NCI-H2196 treated with DMSO at 0.1 percent for 48 hours (cell line): ENCODE measurements around the gene CDKN2AIP.
A peak's percentile ranks its signal among the peaks of the same experiment; 100 is the strongest.

ENCODE experiments used
- DNase-seq: peaks from one replicate; lab custom pipeline; 2025; ENCODE audit not compliant: unreplicated experiment; lab: John Stamatoyannopoulos, UW

Gene CDKN2AIP, protein sequence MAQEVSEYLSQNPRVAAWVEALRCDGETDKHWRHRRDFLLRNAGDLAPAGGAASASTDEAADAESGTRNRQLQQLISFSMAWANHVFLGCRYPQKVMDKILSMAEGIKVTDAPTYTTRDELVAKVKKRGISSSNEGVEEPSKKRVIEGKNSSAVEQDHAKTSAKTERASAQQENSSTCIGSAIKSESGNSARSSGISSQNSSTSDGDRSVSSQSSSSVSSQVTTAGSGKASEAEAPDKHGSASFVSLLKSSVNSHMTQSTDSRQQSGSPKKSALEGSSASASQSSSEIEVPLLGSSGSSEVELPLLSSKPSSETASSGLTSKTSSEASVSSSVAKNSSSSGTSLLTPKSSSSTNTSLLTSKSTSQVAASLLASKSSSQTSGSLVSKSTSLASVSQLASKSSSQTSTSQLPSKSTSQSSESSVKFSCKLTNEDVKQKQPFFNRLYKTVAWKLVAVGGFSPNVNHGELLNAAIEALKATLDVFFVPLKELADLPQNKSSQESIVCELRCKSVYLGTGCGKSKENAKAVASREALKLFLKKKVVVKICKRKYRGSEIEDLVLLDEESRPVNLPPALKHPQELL

DNA sequence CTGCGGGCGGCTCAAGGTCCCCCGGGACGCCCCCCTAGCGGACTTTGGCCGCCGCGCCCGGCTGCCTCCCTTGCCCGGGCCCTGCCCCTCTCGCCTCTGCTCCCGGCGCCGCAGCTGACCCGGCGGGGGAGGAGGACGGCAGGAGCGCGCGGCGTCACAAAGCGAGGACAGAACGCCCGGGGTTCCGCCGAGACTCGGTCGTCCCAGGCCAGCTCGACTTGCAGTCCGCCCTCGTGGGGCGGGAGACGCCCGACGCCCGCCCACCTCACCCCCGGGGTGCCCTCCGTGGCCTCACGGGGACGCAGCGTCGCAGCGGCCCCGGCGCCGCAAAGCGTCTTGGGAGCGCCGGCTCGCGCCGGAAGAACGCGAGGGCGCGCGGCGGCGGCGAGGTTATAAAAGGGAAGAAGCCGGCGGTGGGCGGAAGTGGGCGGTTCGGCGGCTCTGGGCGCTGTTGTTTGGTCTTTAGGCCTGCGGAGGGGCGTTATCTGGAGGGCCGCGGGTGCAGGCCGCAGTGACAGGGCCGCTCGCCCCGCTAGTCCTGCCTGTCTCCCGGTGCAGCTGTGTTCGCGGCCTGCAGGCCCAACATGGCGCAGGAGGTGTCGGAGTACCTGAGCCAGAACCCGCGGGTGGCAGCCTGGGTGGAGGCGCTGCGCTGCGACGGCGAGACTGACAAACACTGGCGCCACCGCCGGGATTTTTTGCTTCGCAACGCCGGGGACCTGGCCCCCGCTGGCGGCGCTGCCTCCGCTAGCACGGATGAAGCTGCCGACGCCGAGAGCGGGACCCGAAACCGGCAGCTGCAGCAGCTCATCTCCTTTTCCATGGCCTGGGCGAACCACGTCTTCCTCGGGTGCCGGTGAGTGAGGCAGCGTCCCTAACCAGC is at the start of gene CDKN2AIP:
TSS of gene CDKN2AIP (plus strand) at position 423 of the 883 bp plus-strand sequence. CDS start at position 585, 162 bp downstream.
- peak; percentile 52 for DNase-seq

DNA sequence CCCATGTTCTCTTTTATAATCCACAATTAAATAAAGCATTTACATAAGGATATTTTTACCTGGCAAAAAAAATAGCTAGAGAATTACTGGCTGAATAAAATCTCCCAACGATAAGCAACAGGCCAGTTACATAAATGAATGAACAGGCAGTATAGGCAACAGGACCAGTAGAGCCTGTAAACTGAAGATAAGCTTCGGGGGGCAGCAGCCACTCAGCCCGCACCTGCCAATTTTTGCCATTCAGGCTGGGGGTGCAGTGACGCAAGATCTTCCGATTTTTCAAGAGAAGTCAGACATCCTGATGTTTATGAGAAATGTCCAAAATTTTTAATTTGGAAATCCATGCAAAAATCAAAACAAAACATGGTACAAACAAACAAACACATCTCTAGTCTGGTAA is 49.0 kb upstream of the CDKN2AIP start:
- DNase-seq: no peak

DNA sequence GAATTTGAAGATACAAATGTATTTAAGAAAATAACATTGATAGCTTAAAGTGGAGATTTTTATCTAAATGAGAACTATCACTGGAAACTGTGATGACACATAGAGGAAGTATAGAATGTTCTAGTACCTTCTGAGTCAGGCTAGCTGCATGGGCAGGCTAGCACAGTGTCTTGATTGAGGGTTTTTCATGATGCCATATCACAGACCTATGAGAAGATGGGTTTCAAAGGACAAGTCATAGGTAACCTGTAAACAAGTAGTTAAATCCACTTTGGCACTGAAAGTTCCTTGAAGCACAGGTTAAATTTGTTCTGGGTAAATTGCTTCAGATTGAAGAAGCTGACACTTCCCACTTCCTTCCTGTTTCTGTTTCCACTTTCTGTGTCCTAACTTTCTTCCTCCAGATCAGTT is 48.2 kb upstream of the CDKN2AIP start:
- DNase-seq: no peak

DNA sequence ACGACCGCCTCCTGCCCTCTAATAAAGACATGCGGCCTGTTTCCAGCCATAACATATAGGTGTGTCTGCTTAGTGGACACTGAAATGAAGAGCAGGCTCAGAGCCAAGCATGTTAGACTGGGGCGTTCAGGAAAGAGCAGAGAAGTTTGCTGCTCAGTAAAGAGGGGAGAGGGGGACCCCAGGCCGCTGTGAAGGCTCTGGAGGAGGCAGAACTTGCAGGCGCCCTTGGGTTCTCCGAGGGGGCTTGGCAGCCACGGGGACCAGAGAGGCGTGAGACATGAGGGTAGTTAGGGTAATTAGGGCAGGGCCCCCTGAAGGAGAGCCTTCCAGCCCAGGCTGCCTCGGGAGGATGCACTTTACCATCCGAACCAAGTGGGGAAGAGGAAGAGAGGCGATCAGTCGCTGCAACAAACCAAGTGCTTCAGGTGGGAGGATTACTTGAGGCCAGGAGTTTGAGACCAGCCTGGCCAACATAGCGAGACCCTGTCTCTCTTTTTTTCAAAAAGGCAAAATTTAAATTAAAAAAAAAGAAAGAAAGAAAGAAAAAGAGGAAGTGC is 46.6 kb upstream of the CDKN2AIP start:
- DNase-seq: no peak

DNA sequence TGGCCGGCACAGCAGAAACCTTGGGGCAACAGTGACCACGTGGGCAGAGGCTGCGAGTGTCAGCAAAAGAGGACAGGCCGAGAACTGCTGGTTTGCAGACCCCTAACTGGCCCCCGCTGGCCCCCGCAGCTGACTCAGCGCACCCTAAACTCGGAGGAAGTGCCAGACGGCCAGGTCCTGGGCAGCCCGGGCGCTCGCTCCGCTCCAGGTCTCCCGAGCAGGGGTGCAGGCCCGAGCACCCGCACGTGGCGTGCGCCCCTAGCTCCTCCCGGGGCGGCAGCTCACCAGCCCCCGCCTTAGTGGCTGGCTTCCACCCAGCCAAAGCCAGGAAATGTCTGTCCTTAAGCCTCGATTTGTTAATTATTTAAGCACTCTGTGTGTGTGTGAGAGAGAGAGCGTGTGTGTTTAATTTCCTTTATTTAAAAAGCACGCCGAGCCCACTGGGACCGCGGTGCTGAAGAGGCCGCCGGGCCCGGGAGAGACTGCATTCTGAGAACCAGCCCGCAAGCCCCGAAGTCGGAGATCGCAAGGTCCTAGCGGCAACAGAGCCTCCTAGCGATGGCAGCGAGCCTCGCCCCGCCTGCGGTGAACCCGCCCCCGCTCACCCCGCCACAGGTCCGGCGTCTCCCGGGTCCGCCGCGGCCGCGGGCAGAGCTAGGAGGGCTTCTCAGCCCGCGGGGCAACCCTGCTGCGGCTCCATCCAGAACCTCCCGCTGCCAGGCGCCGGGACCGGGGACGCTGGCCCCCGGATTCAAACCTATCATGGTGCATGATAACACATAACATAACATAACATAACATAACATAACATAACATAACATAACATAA is 45.9 kb upstream of the CDKN2AIP start:
- peak; percentile 21 for DNase-seq

DNA sequence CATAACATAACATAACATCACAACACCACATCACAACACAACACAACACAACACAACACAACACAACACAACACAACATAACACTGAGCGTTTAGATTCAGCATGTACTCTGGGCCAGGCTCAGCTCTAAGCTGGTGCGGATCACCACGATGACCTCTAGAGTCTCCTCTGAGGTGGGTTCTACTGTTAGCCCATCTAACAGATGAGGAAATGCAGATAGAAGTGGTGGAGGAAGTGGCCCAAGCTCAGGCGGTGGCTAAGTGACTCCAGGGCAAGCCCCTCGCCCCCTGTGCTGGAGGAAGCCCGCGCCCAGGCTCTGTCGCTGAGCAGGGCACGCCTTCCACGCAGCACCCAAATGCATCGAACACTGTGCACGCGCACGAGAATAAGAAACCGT is 45.3 kb upstream of the CDKN2AIP start:
- no peak for DNase-seq

DNA sequence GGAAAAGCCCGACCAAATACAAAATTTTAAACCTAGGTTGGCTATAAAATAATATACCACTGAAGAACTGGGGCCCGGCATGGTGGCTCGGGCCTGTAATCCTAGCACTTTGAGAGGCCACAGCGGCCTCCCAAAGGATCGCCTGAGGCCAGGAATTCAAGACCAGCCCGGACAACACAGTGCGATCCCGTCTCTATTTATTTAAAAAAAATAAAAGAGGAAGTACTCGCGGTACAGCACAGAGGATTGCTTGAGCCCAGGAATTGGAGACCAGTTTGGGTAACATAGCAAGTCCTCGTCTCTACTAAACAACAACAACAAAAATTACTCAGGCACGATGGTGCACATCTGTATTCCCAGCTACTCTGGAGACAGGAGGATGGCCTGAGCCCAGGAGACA is 44.8 kb upstream of the CDKN2AIP start:
- DNase-seq: no peak

DNA sequence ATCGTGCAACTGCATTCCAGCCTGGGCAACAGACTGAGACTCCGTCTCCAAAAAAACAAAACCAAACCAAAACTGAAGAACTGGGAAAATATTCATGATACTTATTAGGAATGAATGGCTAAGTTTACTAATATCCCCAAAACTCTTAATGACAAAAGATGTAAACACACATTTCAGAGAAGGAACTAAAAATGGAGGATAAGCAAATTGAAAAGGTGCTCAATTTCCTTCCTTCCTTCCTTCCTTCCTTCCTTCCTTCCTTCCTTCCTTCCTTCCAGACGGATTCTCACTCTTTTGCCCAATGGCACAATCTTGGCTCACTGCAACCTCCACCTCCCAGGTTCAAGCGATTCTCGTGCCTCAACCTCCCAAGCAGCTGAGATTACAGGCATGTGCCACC is 44.4 kb upstream of the CDKN2AIP start:
- no peak for DNase-seq

DNA sequence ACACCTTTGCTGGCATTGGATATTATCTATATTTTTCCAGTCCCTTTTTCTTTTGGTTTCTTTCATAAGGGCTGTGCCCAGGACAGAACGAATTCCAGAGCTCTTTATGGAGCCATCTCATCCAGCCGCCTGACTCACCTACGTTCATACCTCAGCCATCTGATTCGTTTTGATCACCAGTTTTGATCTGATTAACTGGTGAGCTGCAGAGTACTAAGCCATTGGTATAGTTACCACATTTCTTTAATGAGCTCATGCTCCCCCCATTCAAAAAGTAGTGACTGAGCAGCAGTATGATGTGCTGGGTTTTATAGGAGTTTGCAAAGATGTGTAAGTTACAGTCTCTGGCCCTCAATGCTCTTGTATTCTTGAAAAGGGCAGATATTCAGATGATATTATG is 43.0 kb upstream of the CDKN2AIP start:
- DNase-seq: no peak

DNA sequence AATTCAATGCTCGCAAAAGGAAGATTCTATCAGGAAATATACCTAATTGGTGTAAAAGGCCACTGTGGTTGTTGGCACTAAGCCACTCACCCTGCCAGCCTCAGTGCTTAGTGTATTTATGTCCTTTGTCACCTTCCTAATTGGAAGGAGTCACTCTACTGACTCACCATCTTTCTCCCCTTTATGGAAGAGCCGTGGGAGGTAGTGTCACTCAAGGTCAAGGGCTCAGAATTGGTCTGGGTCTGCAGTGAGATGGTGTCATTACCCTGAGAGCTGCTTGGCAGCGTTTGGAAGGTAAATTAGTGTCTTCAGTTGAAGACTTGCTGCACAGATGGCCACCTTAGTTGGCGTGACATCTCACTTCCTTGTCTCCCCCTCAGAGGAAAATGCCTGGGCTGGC is 41.7 kb upstream of the CDKN2AIP start:
- DNase-seq: no peak

DNA sequence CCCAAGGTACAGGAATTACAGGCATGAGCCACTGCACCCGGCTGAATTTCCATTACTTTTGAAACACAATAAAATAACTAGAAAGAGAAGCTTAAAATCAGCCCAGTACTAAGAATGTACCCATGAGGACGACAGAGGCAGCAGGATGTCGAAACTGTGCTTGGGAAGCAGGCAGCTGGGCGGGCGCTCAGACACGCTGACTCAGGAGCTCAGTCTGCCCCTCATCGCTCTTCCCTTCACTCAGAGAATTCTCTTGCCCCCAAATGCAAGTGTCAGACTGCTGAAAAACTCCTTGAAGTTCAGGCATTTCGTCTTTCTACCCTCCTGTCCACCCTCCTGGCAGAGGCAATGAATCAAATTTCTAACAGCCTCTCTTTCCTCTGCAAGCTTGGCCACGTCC is 41.0 kb upstream of the CDKN2AIP start:
- DNase-seq: no peak

DNA sequence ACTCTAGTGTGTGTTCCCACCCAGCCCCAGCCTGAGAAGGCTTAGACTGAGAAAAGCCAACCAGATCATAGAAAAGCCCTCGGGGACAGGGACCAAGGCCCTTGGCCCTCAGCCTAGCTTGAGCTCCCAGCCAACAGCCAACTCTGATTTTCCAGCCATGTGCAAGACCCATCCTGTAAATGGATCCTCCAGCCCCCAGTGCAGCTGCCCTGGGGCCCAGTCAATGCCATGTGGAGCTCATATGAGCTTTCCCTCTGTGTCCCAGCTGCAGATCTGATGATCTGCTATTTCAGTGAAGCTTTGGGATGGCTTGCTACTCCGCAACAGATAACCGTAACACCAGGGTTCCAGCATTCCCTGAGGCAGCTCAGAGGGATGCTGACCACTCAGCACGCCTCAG is 40.5 kb upstream of the CDKN2AIP start:
- no peak for DNase-seq

DNA sequence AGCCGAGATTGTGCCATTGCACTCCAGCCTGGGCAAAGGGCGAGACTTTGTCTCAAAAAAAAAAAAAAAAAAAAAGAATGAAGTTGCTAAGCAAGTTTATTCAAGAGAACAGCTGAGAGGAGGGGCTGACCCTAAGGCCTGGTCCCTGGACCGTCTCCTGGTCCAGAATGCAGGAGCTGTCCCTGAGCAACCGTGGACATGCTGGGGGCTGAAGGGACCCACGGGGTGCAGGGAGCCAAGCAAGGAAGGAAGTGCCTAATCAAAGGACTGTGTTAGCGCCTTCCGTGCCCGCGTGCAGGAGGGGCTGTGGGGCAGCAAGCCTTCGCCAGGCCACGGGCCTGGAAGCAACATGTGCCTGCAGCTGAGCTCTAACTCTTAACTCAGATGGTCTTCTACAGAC is 39.1 kb upstream of the CDKN2AIP start:
- no peak for DNase-seq

DNA sequence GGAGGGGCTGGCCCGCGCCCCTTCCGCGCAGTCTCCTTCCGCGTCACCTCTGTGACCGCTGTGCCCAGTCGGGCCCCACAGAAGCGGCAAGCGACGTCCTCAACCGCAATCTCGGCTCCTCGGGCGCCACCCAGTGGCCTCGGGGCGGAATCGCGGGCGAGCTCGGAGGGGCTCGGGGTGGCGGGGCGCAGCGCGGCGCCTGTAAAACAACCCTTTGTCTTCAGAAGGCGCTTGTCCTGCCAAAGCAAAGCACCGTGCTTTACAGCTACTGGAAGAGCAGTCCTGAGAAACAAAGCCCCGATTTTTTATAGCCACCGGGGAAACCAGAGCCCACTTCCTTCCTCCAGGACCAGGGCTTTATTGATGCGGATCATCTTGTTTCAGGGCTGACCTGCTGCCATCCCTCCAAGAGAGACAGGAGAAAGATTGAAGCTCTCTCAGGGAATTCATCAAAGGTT is 37.3 kb upstream of the CDKN2AIP start:
- DNase-seq: peak; percentile 40

DNA sequence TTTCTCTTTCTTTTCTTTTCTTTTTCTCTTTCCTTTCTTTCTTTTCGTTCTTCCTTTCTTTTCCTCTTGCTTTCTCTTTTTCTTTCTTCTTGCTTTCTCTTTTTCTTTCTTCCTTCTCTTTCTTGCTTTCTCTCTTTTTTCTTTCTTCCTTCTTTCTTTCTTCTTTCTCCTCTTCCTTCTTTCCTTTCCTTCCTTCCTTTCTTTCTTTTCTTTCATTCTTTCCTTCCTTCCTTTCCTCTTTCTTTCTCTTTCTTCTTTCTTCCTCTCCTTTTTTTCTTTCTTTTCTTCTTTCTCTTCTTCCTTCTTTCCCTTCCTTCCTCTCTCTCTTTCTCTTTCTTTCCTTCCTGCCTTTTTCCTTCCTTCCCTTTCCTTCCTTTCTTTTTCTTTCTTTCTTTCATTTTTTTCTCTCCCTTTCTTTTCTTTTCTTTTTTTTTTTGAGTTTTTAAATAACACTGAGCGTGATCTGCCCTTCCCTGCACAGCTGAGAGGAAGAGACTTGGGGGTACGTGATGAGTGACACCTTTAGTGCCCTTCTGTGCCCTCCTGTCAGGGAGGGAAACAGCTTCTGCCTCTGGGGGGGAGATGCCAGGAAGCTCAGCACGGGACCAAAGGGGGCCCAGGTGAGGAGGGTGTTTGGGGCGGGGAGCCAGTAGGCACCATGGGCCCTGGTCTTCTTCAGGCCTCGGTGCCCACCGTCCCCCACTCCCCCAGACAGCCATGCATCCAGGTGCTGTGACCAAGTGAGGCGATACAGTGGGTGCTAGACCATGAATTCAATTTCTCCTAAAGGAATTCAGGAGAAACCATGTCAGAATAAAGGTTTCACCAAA is 36.6 kb upstream of the CDKN2AIP start:
- DNase-seq: no peak

DNA sequence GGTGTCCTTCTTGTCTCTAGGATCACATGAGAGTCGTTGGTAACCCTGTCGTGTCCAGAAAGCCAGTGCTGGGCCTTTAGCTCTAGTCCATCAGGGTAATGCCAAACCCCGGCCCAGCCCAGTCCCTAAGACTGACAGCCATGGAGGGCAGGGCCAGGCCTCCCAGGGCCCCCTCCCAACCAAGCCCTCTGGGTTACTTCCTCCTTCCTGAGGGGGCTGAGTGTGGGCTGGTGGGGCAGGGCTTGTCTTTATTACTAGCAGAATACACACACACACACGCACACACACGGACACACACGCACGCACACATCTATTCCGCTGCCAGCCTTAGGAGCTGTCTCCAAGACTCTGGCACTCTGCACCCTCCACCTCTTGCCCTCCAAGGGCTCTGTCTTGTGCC is 35.6 kb upstream of the CDKN2AIP start:
- DNase-seq: no peak

DNA sequence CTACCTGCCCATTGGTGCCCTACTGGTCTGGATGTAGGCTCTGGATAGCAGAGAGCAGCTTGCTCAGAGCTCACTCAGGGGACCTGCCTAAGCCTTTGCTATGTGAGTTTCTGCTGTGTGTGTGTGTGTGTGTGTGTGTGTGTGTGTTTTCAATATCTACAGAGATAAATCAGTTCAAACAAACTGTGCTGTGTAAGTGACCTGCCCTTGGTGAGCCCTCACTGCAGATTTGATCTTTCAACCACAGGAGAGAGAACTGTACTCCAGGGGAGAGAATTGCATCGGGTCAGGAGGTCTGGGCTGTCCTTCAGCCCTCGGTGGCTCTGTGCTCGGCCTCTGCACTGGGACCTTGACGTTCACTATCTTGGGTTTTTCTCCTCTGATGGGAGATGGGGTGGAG is 35.0 kb upstream of the CDKN2AIP start:
- DNase-seq: no peak

DNA sequence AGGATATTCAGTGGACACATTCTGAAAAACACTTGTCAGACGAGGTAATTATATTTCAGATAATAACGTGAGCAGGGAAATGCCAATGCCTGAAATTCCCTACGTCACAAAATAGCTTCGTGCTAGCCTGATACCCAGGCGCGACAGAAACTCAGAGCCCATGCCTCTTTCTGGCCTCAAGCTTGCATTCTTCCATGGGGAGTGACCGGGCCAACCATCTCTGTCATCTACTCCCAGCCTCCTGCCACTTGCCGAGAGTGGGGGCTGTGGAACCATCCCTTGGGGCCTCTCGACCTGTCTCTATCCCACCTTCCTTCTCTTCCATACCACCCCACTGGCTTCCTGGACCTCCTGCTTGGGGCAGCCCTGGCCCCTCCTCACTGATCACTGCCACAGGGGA is 34.5 kb upstream of the CDKN2AIP start:
- DNase-seq: no peak

DNA sequence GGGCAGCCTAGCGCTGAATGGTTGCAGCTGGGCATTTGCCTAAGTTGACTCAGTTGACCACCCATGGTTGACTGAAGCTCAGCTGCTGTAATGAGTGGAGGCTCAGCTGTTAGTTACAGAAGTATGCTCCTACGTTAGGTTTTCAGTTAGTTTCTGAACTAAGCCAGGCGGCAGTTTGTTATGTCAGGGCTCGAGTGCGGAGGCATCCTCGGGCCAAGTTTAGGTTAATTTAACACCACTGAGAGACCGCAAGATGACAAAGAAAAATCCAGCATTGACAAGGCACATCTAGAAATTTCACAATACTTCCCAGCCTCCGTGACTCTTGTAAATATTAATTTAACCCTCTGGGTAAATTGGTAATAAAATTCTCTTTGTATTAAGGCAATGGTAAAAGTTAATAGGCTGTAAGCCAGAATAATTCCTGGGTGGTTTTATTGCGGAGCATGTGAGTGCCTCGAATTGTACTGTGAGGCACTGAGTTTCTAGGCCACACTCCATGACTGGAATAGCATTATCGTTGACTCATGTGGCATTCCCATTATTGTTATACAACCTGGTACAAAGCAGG is 33.1 kb upstream of the CDKN2AIP start:
- no peak for DNase-seq
